ENCODE results near the gene AGBL5. TPM values are rescaled to one million over a fixed set of nuclear protein-coding genes. Genes with fewer than 3 reads are reported as not detected.

The AGBL5 gene
- total RNA-seq, 4 donors from 2014 or later, result 12.1 to 14.4 (median 14.3) TPM

DNA sequence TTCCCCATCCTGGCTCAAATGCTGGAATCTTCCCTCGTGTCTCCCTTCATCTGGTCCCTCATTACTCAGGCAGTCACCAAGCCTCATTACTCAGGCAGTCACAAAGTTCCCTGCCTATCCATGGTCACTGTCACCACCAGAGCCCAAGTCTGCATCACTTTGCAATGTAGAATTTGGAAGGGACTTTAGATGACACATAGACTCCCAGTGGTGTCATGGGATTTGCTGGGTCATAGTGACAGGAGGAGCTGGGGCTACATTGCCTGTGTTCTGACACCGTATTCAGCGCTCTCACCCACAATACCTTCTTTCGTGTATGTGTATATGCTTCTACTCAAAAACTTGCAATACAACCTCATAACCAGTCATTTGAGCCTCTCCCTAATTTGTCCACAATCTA, 24.9 kb downstream of the AGBL5 start:
- WGBS, 2 donors, result 86 to 88% methylated on average over 4 of the region's 4 CpGs
- H3K4me1 ChIP-seq, result peaks cover 0 to 75% (median 38%) of the 10 kb centered on the region in 4 donors
- H3K36me3 ChIP-seq, result no peaks in the 10 kb centered on the region

DNA sequence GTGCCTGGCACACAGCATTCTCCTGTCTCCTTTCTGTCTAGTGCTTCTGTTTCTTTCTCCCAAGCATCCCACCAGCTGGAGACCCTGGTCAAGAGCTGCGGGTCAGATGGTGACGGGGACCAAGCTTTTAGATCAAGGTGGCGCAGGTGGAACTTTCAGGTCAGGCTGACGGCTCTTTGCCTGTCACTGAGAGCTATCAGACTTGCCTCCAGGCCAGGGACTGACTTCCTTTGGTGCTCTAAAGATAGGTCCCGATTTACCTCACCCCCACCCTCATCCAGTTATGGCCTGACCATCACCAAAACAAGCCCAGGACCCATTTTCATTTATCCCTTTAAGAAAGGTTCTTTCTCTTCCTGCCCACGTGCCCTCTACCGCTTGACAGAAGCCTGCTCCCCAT, 25.8 kb downstream of the AGBL5 start:
- H3K36me3 ChIP-seq, result peaks cover 0 to 3% (median 0%) of the 10 kb centered on the region in 3 donors
- H3K27me3 ChIP-seq, result no peaks in the 10 kb centered on the region
- no peak for DNase-seq (ENCODE audit: low spot score in 2 of 2)
- peaks cover 0 to 79% (median 43%) of the 10 kb centered on the region in 4 donors for H3K4me1 ChIP-seq
- no peaks in the 10 kb centered on the region for H3K9me3 ChIP-seq
- H3K4me3 ChIP-seq, result no peak overlapping the region
- TF ChIP-seq POLR2A (IDR thresholded peaks at IDR 0.05) (no peak), EP300 (IDR thresholded peaks at IDR 0.05) (no peak)
- TF ChIP-seq, protein P1, sequence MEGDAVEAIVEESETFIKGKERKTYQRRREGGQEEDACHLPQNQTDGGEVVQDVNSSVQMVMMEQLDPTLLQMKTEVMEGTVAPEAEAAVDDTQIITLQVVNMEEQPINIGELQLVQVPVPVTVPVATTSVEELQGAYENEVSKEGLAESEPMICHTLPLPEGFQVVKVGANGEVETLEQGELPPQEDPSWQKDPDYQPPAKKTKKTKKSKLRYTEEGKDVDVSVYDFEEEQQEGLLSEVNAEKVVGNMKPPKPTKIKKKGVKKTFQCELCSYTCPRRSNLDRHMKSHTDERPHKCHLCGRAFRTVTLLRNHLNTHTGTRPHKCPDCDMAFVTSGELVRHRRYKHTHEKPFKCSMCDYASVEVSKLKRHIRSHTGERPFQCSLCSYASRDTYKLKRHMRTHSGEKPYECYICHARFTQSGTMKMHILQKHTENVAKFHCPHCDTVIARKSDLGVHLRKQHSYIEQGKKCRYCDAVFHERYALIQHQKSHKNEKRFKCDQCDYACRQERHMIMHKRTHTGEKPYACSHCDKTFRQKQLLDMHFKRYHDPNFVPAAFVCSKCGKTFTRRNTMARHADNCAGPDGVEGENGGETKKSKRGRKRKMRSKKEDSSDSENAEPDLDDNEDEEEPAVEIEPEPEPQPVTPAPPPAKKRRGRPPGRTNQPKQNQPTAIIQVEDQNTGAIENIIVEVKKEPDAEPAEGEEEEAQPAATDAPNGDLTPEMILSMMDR (IDR thresholded peaks at IDR 0.05), result no peak
- H3K27ac ChIP-seq, result peak overlapping the region in 3 of 4 donors; percentile 88 to 94 (median 91)
- 82 to 84% methylated on average over 7 of the region's 7 CpGs for WGBS, 2 donors

More for the DNA sequence above, 24.9 kb downstream of the AGBL5 start:
- DNase-seq (ENCODE audit: low spot score in 2 of 2), result no peak
- H3K4me3 ChIP-seq, result no peak overlapping the region
- H3K27ac ChIP-seq, result peak overlapping the region in 1 of 4 donors; percentile 94
- no peak for TF ChIP-seq POLR2A (IDR thresholded peaks at IDR 0.05)
- TF ChIP-seq, protein P1 (IDR thresholded peaks at IDR 0.05), result no peak
- TF ChIP-seq EP300 (IDR thresholded peaks at IDR 0.05), result no peak
- no peaks in the 10 kb centered on the region for H3K9me3 ChIP-seq
- no peaks in the 10 kb centered on the region for H3K27me3 ChIP-seq

DNA sequence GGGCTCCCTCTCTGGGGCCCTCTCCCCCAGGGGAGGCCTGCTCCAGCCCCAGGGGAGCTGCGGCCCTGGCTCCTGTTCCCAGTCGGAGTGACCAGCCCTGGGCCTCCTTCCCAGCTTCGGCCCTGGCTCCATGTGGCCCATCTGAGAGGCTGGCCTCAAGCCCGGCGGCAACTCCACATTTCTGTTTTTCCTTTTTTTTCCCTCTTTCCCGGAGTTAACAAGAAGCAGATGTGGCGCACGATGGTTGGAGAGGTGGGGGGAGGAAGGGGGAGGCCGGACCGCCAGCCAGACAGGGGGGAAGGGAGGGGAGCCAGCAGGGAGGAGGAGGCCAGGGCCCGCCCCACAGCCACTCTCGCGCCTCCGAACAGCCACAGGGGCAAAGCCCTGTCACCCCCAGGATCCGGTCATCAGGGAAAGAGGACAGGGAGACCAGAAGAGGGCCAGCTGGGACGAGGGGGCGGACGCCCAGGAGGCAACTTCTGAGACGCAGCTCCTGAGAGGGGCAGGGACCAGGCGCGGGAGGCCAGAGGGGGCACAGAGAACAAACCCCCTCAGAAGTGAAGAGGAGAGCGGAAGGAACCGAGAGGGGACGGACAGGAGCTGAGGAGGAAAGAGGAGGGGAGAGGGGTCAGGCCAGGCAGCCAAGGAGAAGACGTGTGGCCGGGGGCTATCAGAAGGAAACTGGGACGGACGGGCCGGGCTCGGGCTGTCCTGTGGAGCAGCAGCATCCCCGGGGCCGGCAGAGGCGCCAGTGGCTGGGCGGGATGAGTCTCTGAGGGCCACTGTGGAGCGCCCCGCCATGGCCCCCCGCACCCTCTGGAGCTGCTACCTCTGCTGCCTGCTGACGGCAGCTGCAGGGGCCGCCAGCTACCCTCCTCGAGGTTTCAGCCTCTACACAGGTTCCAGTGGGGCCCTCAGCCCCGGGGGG, 27.1 kb downstream of the AGBL5 start, which contains the start of gene EMILIN1:
Gene EMILIN1, plus strand, starts transcription at position 349 of the 928 bp plus-strand sequence. Its CDS starts 451 bp downstream, at position 800.
- no peaks in the 10 kb centered on the region for H3K9me3 ChIP-seq
- H3K36me3 ChIP-seq, result peaks cover 0 to 12% (median 0%) of the 10 kb centered on the region in 3 donors
- peak; percentile 82 to 85 for DNase-seq (ENCODE audit: low spot score in 2 of 2)
- TF ChIP-seq EP300 (IDR thresholded peaks at IDR 0.05) (peak in 1 of 2 donors; percentile 75), POLR2A (IDR thresholded peaks at IDR 0.05) (no peak)
- 14 to 16% methylated on average over 33 to 39 of the region's 41 CpGs for WGBS, 2 donors
- peak within 1 kb of the TSS; percentile 38 to 59 (median 40) for H3K4me3 ChIP-seq
- H3K4me1 ChIP-seq, result peaks cover 0 to 70% (median 39%) of the 10 kb centered on the region in 4 donors
- peak within 1 kb of the TSS; percentile 70 to 94 (median 90) for H3K27ac ChIP-seq
- H3K27me3 ChIP-seq, result no peaks in the 10 kb centered on the region

DNA sequence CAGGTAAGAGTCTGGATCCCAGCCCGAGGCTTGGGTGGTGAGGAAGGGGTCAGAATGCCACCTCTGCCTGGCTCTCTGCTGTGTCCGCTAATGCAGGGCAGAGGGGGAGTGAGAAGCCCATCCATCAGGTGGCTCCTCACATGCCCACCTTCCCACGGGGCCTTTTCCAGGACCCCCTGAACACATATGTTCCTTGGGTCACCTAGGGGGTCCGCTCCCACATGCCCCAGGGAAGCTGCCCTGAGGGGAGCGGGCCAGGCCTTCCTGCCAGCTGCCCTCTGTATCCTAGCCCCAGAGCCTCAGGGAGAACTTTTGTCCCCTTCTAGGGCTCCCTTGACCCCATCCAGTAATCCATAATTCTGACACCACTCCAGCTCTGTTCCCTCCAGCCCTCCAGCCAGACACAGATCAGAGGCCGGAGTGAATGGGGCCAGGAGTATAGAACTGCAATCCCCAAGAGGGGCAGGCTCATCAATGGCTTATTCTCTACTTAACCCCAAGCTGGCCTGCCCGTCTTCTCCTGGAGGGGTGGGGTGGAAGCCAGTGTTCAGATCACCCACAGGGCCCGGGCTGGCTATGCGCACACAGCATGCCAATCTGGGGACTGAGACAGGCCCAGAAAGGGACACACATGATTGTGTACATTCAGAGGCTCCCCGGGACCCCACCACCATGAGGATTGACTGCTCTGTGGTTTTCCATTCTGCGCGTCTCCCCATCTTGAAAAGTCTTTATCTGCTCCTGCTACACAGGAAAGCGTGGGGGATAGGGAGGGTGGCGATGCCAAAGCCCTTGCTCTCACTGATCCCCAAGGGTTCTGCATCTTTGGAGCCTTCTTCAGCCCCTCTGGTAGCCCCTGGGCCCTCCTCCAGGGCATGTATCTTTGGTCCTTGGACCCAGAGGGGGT, 28.0 kb downstream of the AGBL5 start:
- H3K9me3 ChIP-seq, result no peaks in the 10 kb centered on the region
- H3K36me3 ChIP-seq, result peaks cover 0 to 14% (median 0%) of the 10 kb centered on the region in 3 donors
- H3K27ac ChIP-seq, result peak overlapping the region; percentile 70 to 94 (median 90)
- no peak for DNase-seq (ENCODE audit: low spot score in 2 of 2)
- H3K27me3 ChIP-seq, result no peaks in the 10 kb centered on the region
- peaks cover 0 to 61% (median 39%) of the 10 kb centered on the region in 4 donors for H3K4me1 ChIP-seq
- WGBS, 2 donors, result 52 to 62% methylated on average over 9 to 14 of the region's 14 CpGs
- TF ChIP-seq, protein P1 (IDR thresholded peaks at IDR 0.05), result no peak
- TF ChIP-seq EP300 (IDR thresholded peaks at IDR 0.05) (no peak), POLR2A (IDR thresholded peaks at IDR 0.05) (no peak)
- H3K4me3 ChIP-seq, result peak overlapping the region; percentile 38 to 59 (median 40)

DNA sequence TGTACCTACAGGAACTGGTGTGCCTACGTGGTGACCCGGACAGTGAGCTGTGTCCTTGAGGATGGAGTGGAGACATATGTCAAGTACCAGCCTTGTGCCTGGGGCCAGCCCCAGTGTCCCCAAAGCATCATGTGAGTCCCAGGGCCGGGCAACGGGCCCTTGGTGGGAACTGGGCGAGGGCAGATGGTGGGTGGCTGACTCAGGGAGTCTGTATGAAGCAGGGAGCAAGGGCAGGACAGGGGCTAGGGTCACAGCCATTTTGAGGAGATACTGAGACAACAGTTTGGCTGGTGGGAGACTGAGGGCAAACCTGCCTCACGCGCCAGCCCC, 28.6 kb downstream of the AGBL5 start:
- peaks cover 0 to 60% (median 40%) of the 10 kb centered on the region in 4 donors for H3K4me1 ChIP-seq
- peak overlapping the region in 3 of 4 donors; percentile 88 to 94 (median 91) for H3K27ac ChIP-seq
- peak overlapping the region in 2 of 4 donors; percentile 39 to 59 for H3K4me3 ChIP-seq
- 47 to 59% methylated on average over 7 of the region's 7 CpGs for WGBS, 2 donors
- H3K36me3 ChIP-seq, result peaks cover 0 to 14% (median 0%) of the 10 kb centered on the region in 3 donors
- no peaks in the 10 kb centered on the region for H3K9me3 ChIP-seq
- DNase-seq (ENCODE audit: low spot score in 2 of 2), result no peak
- TF ChIP-seq, protein P1 (IDR thresholded peaks at IDR 0.05), result no peak
- TF ChIP-seq EP300 (IDR thresholded peaks at IDR 0.05), result no peak
- no peak for TF ChIP-seq POLR2A (IDR thresholded peaks at IDR 0.05)
- H3K27me3 ChIP-seq, result no peaks in the 10 kb centered on the region
